GM21447 (cell line): ENCODE measurements around the gene TET3.
A peak's percentile ranks its signal among the peaks of the same experiment; 100 is the strongest.

Experiments
- ATAC-seq: cut with Tn5 transposase; IDR thresholded peaks from one replicate; pipeline ENCODE4 v1.9.1; 2021; ENCODE audit not compliant: unreplicated experiment

The TET3 gene

GRCh38 chr2:73963385-73964120, 21.2 kb upstream of the TET3 start:
- peak; percentile 51 for ATAC-seq

DNA sequence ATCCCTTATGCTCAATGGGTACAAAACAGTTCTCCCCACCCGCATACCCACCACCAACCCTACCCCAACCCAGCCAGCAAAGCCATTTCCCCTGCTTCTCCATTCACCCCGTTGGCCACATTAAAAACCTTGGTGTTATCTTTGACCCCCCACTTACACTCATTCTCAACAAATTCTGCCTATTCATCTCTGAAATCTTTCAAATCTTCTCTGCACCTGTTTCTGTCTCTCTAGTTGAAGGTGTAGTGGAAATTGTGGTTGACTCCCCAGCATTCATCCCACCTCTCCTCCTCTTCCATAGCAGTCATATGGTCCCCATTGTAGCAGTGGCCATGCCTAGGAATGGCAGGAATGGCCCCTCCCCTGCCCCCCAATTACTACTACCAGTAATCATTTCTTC, 20.5 kb upstream of the TET3 start:
- no peak for ATAC-seq

- no peak for ATAC-seq
Observed at GRCh38 chr2:73965053-73965452, 19.7 kb upstream of the TET3 start.

GRCh38 chr2:73968357-73968937, 16.3 kb upstream of the TET3 start:
- ATAC-seq: no peak

DNA sequence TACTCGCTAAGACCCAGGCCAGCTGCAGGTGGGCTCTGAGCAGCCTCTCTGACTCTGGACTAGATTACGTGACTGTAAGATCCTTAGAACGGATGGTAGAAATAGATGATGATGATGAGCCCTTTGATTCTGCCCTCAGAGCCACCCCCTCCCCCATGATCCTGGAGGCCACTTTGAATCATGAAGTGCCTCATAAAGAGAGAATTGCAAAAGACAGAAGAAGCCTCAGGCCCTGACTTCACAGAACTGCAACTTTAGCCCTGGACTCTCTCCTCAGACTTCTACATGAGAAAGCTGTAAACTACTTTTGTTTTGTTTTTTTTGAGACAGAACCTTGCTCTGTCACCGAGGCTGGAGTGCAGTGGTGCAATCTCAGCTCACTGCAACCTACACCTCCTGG, 15.4 kb upstream of the TET3 start:
- no peak for ATAC-seq

DNA sequence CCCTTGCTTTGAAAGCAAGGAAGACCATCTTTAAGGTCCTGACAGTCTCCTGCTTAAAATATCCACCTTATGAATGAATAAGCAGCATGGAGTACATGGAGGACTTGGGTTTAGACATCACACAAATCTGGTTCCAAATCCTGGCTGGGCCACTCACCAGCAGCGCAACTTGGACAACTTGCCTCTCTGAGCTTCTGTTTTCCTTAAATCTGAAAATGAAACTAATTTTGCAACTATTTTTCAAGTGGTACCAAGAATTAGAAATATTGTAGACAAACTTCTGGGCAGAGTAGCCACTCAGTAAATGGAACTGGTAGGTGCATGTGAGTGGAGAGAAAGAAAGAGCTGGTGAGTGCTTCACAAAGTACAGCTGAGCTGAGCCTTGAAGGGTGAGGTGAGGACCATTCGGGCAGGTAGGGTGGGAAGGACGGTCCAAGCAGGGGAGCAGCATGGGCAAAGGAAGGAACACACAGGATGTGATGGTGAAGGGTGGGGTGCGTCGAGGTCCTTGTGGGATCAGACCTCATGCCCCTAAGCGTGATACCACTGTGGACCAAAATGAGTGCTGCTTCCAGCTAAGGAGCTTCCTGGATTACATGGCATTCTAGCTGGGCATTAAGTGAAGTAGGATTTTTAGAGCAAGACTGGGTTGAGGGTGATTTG, 14.4 kb upstream of the TET3 start:
- ATAC-seq: peak; percentile 11

DNA sequence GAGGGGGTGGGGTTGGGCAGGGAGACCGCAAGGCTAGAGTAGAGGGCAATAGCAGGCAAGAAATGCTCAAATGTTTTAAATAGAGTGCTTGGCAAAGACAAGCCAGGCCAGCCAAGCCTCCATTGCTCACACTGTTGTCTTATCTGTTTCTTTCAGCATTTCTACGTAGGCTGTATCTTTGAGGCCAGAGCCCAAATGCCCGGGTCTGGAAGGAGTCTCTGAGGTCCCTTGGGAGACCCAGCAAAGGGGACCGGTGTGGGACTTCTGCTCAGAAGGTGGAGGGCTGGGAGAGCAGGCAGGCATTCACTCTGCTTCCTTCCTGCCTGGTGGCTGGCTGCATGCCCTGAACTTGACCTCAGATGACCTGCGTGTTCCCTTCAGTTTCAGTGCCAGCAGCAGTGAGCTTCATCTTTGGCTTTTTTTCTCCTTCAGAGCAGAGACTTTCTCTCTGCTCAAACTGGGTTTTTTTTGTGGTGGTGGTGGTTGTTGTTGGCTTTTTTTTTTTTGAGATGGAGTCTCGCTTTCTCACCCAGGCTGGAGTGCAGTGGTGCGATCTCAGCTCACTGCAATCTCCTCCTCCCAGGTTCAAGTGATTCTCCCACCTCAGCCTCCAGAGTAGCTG, 13.7 kb upstream of the TET3 start:
- peak; percentile 84 for ATAC-seq

DNA sequence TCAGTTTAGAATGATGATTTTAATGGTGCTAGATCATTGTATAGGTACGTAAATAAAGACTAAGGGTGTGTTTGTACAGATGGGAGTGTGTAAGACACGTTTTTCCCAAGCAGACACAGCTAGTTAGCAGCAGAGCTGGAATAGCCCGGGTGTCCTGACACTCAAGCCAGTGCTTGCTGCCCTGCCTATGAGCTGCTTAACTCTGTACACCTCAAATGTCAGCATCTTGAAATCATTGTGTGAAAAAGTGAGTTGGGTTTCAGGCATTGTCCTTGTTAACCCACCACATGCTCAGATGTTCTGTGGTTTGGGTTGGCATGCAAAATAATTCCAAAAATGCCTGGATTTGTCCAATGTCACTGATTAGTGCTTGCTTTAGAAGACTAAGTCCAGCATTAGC, 13.0 kb upstream of the TET3 start:
- no peak for ATAC-seq

- no peak for ATAC-seq
Observed at GRCh38 chr2:73972846-73973245, 11.9 kb upstream of the TET3 start.

- ATAC-seq: no peak
Observed at GRCh38 chr2:73975731-73976130, 9.0 kb upstream of the TET3 start.

- no peak for ATAC-seq
Observed at GRCh38 chr2:73976803-73977202, 7.9 kb upstream of the TET3 start.

DNA sequence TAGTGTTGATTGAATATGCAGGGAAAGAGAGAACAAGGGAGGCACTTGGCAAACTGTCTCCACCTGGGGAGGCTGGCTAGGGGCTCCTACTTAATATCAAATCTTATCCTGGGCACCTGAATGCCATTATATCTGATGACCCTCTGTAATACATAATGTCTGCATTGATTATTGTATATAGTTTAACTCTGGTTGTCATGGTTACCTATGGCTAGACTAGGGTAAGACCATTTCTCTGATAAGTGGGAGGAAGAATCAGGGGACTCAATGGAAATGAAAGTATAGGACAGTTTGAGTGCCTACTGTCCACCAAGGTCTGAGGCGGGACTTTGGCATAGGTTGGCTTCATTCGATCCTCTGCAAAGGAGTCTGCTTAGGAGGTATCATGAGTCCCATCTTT, 7.2 kb upstream of the TET3 start:
- no peak for ATAC-seq

GRCh38 chr2:73979021-73979420, 5.7 kb upstream of the TET3 start:
- no peak for ATAC-seq

DNA sequence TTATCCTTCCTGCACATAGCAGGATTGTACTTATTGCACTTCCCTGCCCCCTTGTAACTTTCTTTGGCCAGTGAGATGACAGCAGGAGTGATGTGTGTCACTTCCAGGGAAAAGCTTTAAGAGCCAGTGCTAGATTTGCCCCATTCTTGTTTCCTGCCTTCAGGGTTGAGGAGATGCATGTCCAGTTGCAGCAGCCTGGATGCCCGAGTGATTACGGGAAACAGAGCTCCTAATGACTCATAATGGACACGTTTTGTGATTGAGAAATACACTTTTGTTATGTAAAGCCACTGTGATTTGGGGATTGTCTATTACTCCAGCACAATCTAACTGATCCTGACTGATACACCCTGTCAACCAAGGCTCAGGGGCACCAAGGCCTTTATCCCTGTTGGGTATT, 5.0 kb upstream of the TET3 start:
- no peak for ATAC-seq

DNA sequence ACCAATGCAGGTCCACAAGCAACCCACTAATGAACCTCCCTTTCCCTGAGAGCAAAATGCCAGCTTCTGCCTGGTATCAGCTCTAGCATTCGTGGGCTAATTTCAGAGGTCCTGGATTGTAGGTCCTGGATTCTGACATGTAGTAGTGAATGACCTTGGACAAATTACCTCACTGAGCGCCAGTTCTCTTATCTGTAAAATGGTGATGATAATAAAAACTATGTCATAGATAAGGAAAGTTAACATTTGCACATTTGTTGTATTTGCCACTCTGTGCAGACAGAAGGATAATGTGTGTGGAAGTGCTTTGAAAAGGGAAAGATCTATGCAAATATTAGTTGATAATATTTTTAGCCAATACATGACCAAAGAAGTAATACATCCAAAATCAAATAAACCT, 4.1 kb upstream of the TET3 start:
- ATAC-seq: no peak

DNA sequence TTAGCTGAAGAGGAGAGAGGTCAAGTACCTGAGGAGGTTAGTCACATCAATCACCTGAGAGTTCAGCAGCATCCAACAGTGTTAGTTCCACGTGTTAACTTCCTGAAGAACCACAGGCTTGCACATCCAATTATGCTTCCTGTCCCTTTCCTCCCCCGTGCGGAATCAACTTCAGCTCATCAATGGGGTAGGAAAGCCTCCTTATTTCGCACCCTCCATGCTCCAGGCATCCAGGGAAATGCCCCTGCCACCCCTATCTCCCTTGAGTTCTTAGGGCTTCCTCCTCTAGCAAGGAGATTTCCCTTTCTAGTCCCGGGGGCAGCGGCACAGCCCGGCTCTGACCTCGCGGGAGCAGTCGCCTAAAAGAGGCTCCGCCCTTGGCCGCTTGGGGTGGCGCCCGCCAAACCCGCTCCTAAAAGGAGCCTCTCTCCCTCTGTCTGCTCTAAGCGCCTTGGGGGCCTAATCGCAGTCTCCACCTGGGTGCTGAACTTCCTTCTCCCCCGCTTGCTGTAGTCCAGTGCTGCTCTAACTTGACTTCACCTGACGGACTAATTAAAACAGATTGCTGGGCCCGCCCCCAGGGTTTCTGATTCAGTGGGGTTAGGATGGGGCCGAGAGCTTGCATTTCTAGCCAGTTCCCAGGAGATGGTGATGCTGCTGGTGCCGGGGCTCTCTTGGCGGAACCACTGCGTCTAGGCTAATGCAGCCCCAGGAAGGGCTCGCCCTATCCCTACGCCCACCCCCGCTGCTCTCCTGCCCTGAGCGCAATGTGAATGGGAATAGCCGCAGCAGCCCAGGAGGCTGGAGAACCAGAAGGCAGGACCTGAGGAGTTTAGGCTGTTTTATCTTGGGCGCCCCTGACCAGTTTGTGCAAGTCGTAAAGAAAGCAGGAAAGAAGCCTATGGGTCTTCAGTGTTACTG, 3.4 kb upstream of the TET3 start:
- peak; percentile 32 for ATAC-seq

- ATAC-seq: no peak
Observed at GRCh38 chr2:73982140-73982617, 2.5 kb upstream of the TET3 start.

- no peak for ATAC-seq
Observed at GRCh38 chr2:73983322-73984202, 1.1 kb upstream of the TET3 start.

- peak; percentile 14 for ATAC-seq
Observed at GRCh38 chr2:73984922-73985307, 205 bp downstream of the TET3 start.
